Right lobe of liver (tissue), 4 donors: ENCODE measurements around the gene SLC1A2.

Experiments used
- POLR2A ChIP-seq: fragments of 450-650 bp; IDR thresholded peaks from one replicate; pipeline ENCODE4 v1.6.1; 2017; ENCODE audit warnings: antibody characterized with exemption, mild to moderate bottlenecking
- TF ChIP-seq, protein P1 (sequence below), 4 donors: fragments of 200-600 bp in 3 of 4; fragments of 450-650 bp in 1 of 4; IDR thresholded peaks; one replicate each; pipeline versions ENCODE4 v1.5.1 to v1.8.0; 2016 to 2022; ENCODE audit warnings: antibody characterized with exemption in 4 of 4, mild to moderate bottlenecking in 2 of 4
- donor health status: DM: no; HTN: no; CAD: no.
- donor health status: DM: no; HTN: no; CAD: no.
- donor health status: DM: no; HTN: yes; CAD: no.

DNA sequence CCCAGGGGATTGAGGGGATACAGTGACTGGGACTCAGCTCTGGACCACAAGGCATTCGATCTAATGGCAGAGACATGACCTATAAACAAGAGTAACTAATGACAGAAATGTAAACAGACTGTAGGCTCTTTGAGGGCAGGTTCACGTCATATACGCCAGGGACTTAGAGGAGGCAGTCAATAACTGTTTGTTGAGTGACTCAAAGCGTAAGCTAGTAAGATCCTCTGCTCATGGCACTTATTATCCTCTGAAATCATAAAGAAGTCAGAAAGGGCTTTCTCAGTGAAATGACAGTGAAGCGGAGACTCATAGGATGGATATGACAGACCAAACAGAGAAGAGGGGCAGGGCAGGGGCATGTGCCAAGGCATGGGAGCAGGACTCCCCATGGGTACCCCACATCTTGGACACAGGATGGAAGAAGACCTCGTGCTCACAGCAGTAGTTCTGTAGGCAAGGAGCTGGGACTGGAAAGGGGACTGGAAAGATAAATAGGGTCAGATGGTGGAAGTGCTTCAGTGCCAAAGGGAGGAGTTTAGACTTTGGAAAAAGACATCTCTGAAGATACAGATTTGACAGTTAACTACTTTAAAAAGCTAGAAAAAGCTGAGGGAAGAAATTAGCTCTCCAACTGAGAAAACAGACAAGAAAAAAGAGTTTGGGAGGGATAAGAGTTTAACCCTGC, 72.7 kb downstream of the SLC1A2 start:
- TF ChIP-seq, protein P1, sequence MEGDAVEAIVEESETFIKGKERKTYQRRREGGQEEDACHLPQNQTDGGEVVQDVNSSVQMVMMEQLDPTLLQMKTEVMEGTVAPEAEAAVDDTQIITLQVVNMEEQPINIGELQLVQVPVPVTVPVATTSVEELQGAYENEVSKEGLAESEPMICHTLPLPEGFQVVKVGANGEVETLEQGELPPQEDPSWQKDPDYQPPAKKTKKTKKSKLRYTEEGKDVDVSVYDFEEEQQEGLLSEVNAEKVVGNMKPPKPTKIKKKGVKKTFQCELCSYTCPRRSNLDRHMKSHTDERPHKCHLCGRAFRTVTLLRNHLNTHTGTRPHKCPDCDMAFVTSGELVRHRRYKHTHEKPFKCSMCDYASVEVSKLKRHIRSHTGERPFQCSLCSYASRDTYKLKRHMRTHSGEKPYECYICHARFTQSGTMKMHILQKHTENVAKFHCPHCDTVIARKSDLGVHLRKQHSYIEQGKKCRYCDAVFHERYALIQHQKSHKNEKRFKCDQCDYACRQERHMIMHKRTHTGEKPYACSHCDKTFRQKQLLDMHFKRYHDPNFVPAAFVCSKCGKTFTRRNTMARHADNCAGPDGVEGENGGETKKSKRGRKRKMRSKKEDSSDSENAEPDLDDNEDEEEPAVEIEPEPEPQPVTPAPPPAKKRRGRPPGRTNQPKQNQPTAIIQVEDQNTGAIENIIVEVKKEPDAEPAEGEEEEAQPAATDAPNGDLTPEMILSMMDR (IDR thresholded peaks at IDR 0.05) = no peak
- TF ChIP-seq POLR2A = no peak
